ENCODE data around the gene CAPN11.
"Not testable (repeated sequence)": the region's sequence is repeated elsewhere in the genome, so short reads cannot be mapped to it uniquely, and the experiment has no call there.

CAPN11 gene

GRCh38 chr6:44180886-44181285 lies 22.3 kb downstream of the CAPN11 start:
- Histone ChIP-seq H3K4me1 (ENCODE audit: control insufficient read depth, insufficient read depth, low read length) (peaks cover 3% of the 10 kb centered on the region), H3K4me3 (ENCODE audit: insufficient read depth, low read depth, low read length) (no peak overlapping the region), H3K27ac (ENCODE audit: insufficient read depth, low read depth, low read length, poor library complexity, severe bottlenecking) (no peak overlapping the region), H3K27me3 (ENCODE audit: control insufficient read depth, insufficient read depth, low read length, poor library complexity, severe bottlenecking) (no peaks in the 10 kb centered on the region), H3K36me3 (ENCODE audit: control insufficient read depth, insufficient read depth, low read length) (no peaks in the 10 kb centered on the region), H3K9me3 (ENCODE audit: control insufficient read depth, low read length) (no peaks in the 10 kb centered on the region)
- 89 to 91% methylated on average over 4 of the region's 4 CpGs for WGBS, 2 experiments

- H3K9me3 ChIP-seq (ENCODE audit: control insufficient read depth, low read length); H3K27me3 ChIP-seq (ENCODE audit: control insufficient read depth, insufficient read depth, low read length, poor library complexity, severe bottlenecking); H3K27ac ChIP-seq (ENCODE audit: insufficient read depth, low read depth, low read length, poor library complexity, severe bottlenecking); H3K4me3 ChIP-seq (ENCODE audit: insufficient read depth, low read depth, low read length); H3K36me3 ChIP-seq (ENCODE audit: control insufficient read depth, insufficient read depth, low read length): not testable (repeated sequence)
- peaks cover 11% of the 10 kb centered on the region for H3K4me1 ChIP-seq (ENCODE audit: control insufficient read depth, insufficient read depth, low read length)
Measured at GRCh38 chr6:44181784-44182183, 23.2 kb downstream of the CAPN11 start.

GRCh38 chr6:44182911-44183390 lies 24.3 kb downstream of the CAPN11 start:
- H3K36me3 ChIP-seq (ENCODE audit: control insufficient read depth, insufficient read depth, low read length) = no peaks in the 10 kb centered on the region
- no peak overlapping the region for H3K27ac ChIP-seq (ENCODE audit: insufficient read depth, low read depth, low read length, poor library complexity, severe bottlenecking)
- no peak overlapping the region for H3K4me3 ChIP-seq (ENCODE audit: insufficient read depth, low read depth, low read length)
- no peaks in the 10 kb centered on the region for H3K27me3 ChIP-seq (ENCODE audit: control insufficient read depth, insufficient read depth, low read length, poor library complexity, severe bottlenecking)
- 89 to 95% methylated on average over 4 of the region's 4 CpGs for WGBS, 2 experiments
- no peaks in the 10 kb centered on the region for H3K9me3 ChIP-seq (ENCODE audit: control insufficient read depth, low read length)
- H3K4me1 ChIP-seq (ENCODE audit: control insufficient read depth, insufficient read depth, low read length) = peaks cover 11% of the 10 kb centered on the region

GRCh38 chr6:44183783-44184182 lies 25.2 kb downstream of the CAPN11 start:
- no peak overlapping the region for H3K27ac ChIP-seq (ENCODE audit: insufficient read depth, low read depth, low read length, poor library complexity, severe bottlenecking)
- peaks cover 11% of the 10 kb centered on the region for H3K4me1 ChIP-seq (ENCODE audit: control insufficient read depth, insufficient read depth, low read length)
- H3K4me3 ChIP-seq (ENCODE audit: insufficient read depth, low read depth, low read length) = no peak overlapping the region
- H3K27me3 ChIP-seq (ENCODE audit: control insufficient read depth, insufficient read depth, low read length, poor library complexity, severe bottlenecking) = no peaks in the 10 kb centered on the region
- H3K9me3 ChIP-seq (ENCODE audit: control insufficient read depth, low read length) = no peaks in the 10 kb centered on the region
- WGBS, 2 experiments = 72 to 74% methylated on average over 9 of the region's 9 CpGs
- no peaks in the 10 kb centered on the region for H3K36me3 ChIP-seq (ENCODE audit: control insufficient read depth, insufficient read depth, low read length)

GRCh38 chr6:44185356-44185755 lies 26.7 kb downstream of the CAPN11 start:
- peaks cover 11% of the 10 kb centered on the region for H3K4me1 ChIP-seq (ENCODE audit: control insufficient read depth, insufficient read depth, low read length)
- H3K36me3 ChIP-seq (ENCODE audit: control insufficient read depth, insufficient read depth, low read length); H3K9me3 ChIP-seq (ENCODE audit: control insufficient read depth, low read length); H3K27ac ChIP-seq (ENCODE audit: insufficient read depth, low read depth, low read length, poor library complexity, severe bottlenecking); H3K4me3 ChIP-seq (ENCODE audit: insufficient read depth, low read depth, low read length); H3K27me3 ChIP-seq (ENCODE audit: control insufficient read depth, insufficient read depth, low read length, poor library complexity, severe bottlenecking): not testable (repeated sequence)
- WGBS, 2 experiments = 71 to 84% methylated on average over 7 of the region's 7 CpGs

- 39 to 45% methylated on average over 9 of the region's 9 CpGs for WGBS, 2 experiments
- H3K27me3 ChIP-seq (ENCODE audit: control insufficient read depth, insufficient read depth, low read length, poor library complexity, severe bottlenecking) = no peaks in the 10 kb centered on the region
- peaks cover 11% of the 10 kb centered on the region for H3K4me1 ChIP-seq (ENCODE audit: control insufficient read depth, insufficient read depth, low read length)
- no peaks in the 10 kb centered on the region for H3K36me3 ChIP-seq (ENCODE audit: control insufficient read depth, insufficient read depth, low read length)
- no peak overlapping the region for H3K4me3 ChIP-seq (ENCODE audit: insufficient read depth, low read depth, low read length)
- H3K9me3 ChIP-seq (ENCODE audit: control insufficient read depth, low read length) = no peaks in the 10 kb centered on the region
- H3K27ac ChIP-seq (ENCODE audit: insufficient read depth, low read depth, low read length, poor library complexity, severe bottlenecking) = no peak overlapping the region
Measured at GRCh38 chr6:44185953-44186634, 27.5 kb downstream of the CAPN11 start.

- Histone ChIP-seq H3K27ac (ENCODE audit: insufficient read depth, low read depth, low read length, poor library complexity, severe bottlenecking) (no peak overlapping the region), H3K27me3 (ENCODE audit: control insufficient read depth, insufficient read depth, low read length, poor library complexity, severe bottlenecking) (no peaks in the 10 kb centered on the region), H3K4me3 (ENCODE audit: insufficient read depth, low read depth, low read length) (no peak overlapping the region), H3K36me3 (ENCODE audit: control insufficient read depth, insufficient read depth, low read length) (no peaks in the 10 kb centered on the region), H3K4me1 (ENCODE audit: control insufficient read depth, insufficient read depth, low read length) (peaks cover 11% of the 10 kb centered on the region), H3K9me3 (ENCODE audit: control insufficient read depth, low read length) (no peaks in the 10 kb centered on the region)
- WGBS, 2 experiments = 91 to 92% methylated on average over 5 to 7 of the region's 7 CpGs
Measured at GRCh38 chr6:44186635-44187025, 28.0 kb downstream of the CAPN11 start.

GRCh38 chr6:44188819-44189218 lies 30.2 kb downstream of the CAPN11 start:
- no peaks in the 10 kb centered on the region for H3K27me3 ChIP-seq (ENCODE audit: control insufficient read depth, insufficient read depth, low read length, poor library complexity, severe bottlenecking)
- no peaks in the 10 kb centered on the region for H3K36me3 ChIP-seq (ENCODE audit: control insufficient read depth, insufficient read depth, low read length)
- no peak overlapping the region for H3K27ac ChIP-seq (ENCODE audit: insufficient read depth, low read depth, low read length, poor library complexity, severe bottlenecking)
- no peaks in the 10 kb centered on the region for H3K9me3 ChIP-seq (ENCODE audit: control insufficient read depth, low read length)
- H3K4me1 ChIP-seq (ENCODE audit: control insufficient read depth, insufficient read depth, low read length) = peaks cover 11% of the 10 kb centered on the region
- WGBS, 2 experiments = 85 to 89% methylated on average over 1 to 2 of the region's 2 CpGs
- H3K4me3 ChIP-seq (ENCODE audit: insufficient read depth, low read depth, low read length) = no peak overlapping the region

- H3K27ac ChIP-seq (ENCODE audit: insufficient read depth, low read depth, low read length, poor library complexity, severe bottlenecking) = no peak overlapping the region
- 90 to 93% methylated on average over 2 of the region's 2 CpGs for WGBS, 2 experiments
- no peaks in the 10 kb centered on the region for H3K27me3 ChIP-seq (ENCODE audit: control insufficient read depth, insufficient read depth, low read length, poor library complexity, severe bottlenecking)
- H3K9me3 ChIP-seq (ENCODE audit: control insufficient read depth, low read length) = no peaks in the 10 kb centered on the region
- no peaks in the 10 kb centered on the region for H3K36me3 ChIP-seq (ENCODE audit: control insufficient read depth, insufficient read depth, low read length)
- H3K4me3 ChIP-seq (ENCODE audit: insufficient read depth, low read depth, low read length) = no peak overlapping the region
- H3K4me1 ChIP-seq (ENCODE audit: control insufficient read depth, insufficient read depth, low read length) = peaks cover 11% of the 10 kb centered on the region
Measured at GRCh38 chr6:44189257-44189656, 30.6 kb downstream of the CAPN11 start.

GRCh38 chr6:44190715-44191114 lies 32.1 kb downstream of the CAPN11 start:
- no peaks in the 10 kb centered on the region for H3K27me3 ChIP-seq (ENCODE audit: control insufficient read depth, insufficient read depth, low read length, poor library complexity, severe bottlenecking)
- H3K4me3 ChIP-seq (ENCODE audit: insufficient read depth, low read depth, low read length) = no peak overlapping the region
- no peaks in the 10 kb centered on the region for H3K36me3 ChIP-seq (ENCODE audit: control insufficient read depth, insufficient read depth, low read length)
- no peaks in the 10 kb centered on the region for H3K9me3 ChIP-seq (ENCODE audit: control insufficient read depth, low read length)
- H3K4me1 ChIP-seq (ENCODE audit: control insufficient read depth, insufficient read depth, low read length) = peaks cover 10% of the 10 kb centered on the region
- no peak overlapping the region for H3K27ac ChIP-seq (ENCODE audit: insufficient read depth, low read depth, low read length, poor library complexity, severe bottlenecking)
- WGBS, 2 experiments = 93 to 100% methylated on average over 2 of the region's 2 CpGs

Measured in ectodermal cell (in vitro differentiated cells).